Measurements from ENCODE around the gene IL1RAPL1.
"Not testable (repeated sequence)": the region's sequence is repeated elsewhere in the genome, so short reads cannot be mapped to it uniquely, and the experiment has no call there.

Gene IL1RAPL1

GRCh38 chrX:28997706-28998463, 410.6 kb downstream of the IL1RAPL1 start:
- DNase-seq, result no peak

- no peak for DNase-seq
These were observed 411.4 kb downstream of the IL1RAPL1 start for GRCh38 chrX:28998609-28999135.

GRCh38 chrX:29012867-29013266, 425.6 kb downstream of the IL1RAPL1 start:
- DNase-seq, result no peak

GRCh38 chrX:29023207-29023606, 436.0 kb downstream of the IL1RAPL1 start:
- DNase-seq, result no peak

GRCh38 chrX:29024871-29025270, 437.6 kb downstream of the IL1RAPL1 start:
- no peak for DNase-seq

- DNase-seq, result no peak
These were observed 452.3 kb downstream of the IL1RAPL1 start for GRCh38 chrX:29039501-29039900.

GRCh38 chrX:29040160-29040559, 452.9 kb downstream of the IL1RAPL1 start:
- no peak for DNase-seq

GRCh38 chrX:29042341-29042740, 455.1 kb downstream of the IL1RAPL1 start:
- no peak for DNase-seq

GRCh38 chrX:29043746-29044145, 456.5 kb downstream of the IL1RAPL1 start:
- DNase-seq, result no peak

- no peak for DNase-seq
These were observed 457.4 kb downstream of the IL1RAPL1 start for GRCh38 chrX:29044423-29045184.

- DNase-seq, result no peak
These were observed 478.2 kb downstream of the IL1RAPL1 start for GRCh38 chrX:29065477-29065876.

GRCh38 chrX:29066516-29066915, 479.3 kb downstream of the IL1RAPL1 start:
- DNase-seq, result no peak

- DNase-seq, result no peak
These were observed 480.1 kb downstream of the IL1RAPL1 start for GRCh38 chrX:29067351-29067750.

GRCh38 chrX:29071525-29072320, 484.5 kb downstream of the IL1RAPL1 start:
- DNase-seq, result no peak

GRCh38 chrX:29082558-29082957, 495.3 kb downstream of the IL1RAPL1 start:
- no peak for DNase-seq

GRCh38 chrX:29083823-29084222, 496.6 kb downstream of the IL1RAPL1 start:
- no peak for DNase-seq

GRCh38 chrX:29090811-29091210, 503.6 kb downstream of the IL1RAPL1 start:
- no peak for DNase-seq

GRCh38 chrX:29107231-29107630, 520.0 kb downstream of the IL1RAPL1 start:
- no peak for DNase-seq

- DNase-seq, result no peak
These were observed 522.8 kb downstream of the IL1RAPL1 start for GRCh38 chrX:29110041-29110440.

GRCh38 chrX:29113221-29113620, 526.0 kb downstream of the IL1RAPL1 start:
- no peak for DNase-seq

- DNase-seq, result not testable (repeated sequence)
These were observed 535.6 kb downstream of the IL1RAPL1 start for GRCh38 chrX:29122817-29123216.

- DNase-seq, result no peak
These were observed 543.7 kb downstream of the IL1RAPL1 start for GRCh38 chrX:29130905-29131304.

- no peak for DNase-seq
These were observed 549.7 kb downstream of the IL1RAPL1 start for GRCh38 chrX:29136904-29137303.
